ENCODE results near the gene STK10. TPM values are rescaled to one million over a fixed set of nuclear protein-coding genes. Genes with fewer than 3 reads are reported as not detected.
A peak's percentile ranks its signal among the peaks of the same experiment; 100 is the strongest.

The STK10 gene
- total RNA-seq, 4 donors from 2014 or later: 14.1 to 30.4 (median 19.4) TPM

DNA sequence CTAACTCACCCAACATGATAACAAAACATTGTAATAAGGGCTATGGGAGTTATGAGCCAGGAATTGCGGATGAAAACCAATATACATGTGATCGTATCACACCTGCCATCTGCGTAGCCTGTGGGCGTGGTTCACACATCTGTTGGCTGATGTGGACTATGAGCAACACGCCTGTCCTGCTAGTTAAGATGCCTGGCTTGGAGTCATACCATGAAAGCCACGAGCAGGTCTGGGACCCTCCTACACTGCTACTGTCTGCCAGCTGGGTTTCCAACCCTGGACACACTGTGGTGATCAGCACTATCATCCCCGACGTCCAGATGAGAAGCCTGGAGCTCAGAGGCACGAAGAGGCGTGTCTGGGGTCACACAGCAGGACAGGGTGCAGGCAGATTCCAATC, 40.2 kb downstream of the STK10 start:
- Histone ChIP-seq H3K36me3 (peaks cover 0 to 25% of the 10 kb centered on the region in 2 donors), H3K27ac (no peak overlapping the region), H3K27me3 (no peaks in the 10 kb centered on the region), H3K4me1 (peaks cover 0 to 24% (median 0%) of the 10 kb centered on the region in 3 donors), H3K9me3 (no peaks in the 10 kb centered on the region), H3K4me3 (no peak overlapping the region)
- no CpG with 5 or more reads among the region's 10 CpGs for WGBS, 2 donors (ENCODE audit: low coverage in 1 of 2)
- ATAC-seq: no peak
- no peak for TF ChIP-seq CTCF (IDR thresholded peaks at IDR 0.05)
- no peak for TF ChIP-seq EP300 (IDR thresholded peaks at IDR 0.05)
- TF ChIP-seq POLR2A (IDR thresholded peaks at IDR 0.05): no peak
- no peak for TF ChIP-seq POLR2AphosphoS5 (IDR thresholded peaks at IDR 0.05)

- no peaks in the 10 kb centered on the region for H3K9me3 ChIP-seq
- H3K4me3 ChIP-seq: no peak overlapping the region
- no peak for TF ChIP-seq POLR2A (IDR thresholded peaks at IDR 0.05)
- no peak for TF ChIP-seq POLR2AphosphoS5 (IDR thresholded peaks at IDR 0.05)
- TF ChIP-seq EP300 (IDR thresholded peaks at IDR 0.05): no peak
- TF ChIP-seq CTCF (IDR thresholded peaks at IDR 0.05): no peak
- peaks cover 0 to 19% of the 10 kb centered on the region in 2 donors for H3K36me3 ChIP-seq
- no peak overlapping the region for H3K27ac ChIP-seq
- H3K27me3 ChIP-seq: no peaks in the 10 kb centered on the region
- WGBS, 2 donors (ENCODE audit: low coverage in 1 of 2): 85 to 96% methylated on average over 6 to 8 of the region's 9 CpGs
- no peak for ATAC-seq
- H3K4me1 ChIP-seq: peaks cover 0 to 24% (median 0%) of the 10 kb centered on the region in 3 donors
Observed at GRCh38 chr5:172146748-172147092, 41.3 kb downstream of the STK10 start.

GRCh38 chr5:172145870-172146747, 41.9 kb downstream of the STK10 start:
- H3K9me3 ChIP-seq: no peaks in the 10 kb centered on the region
- no peaks in the 10 kb centered on the region for H3K27me3 ChIP-seq
- 84 to 86% methylated on average over 4 to 18 of the region's 21 CpGs for WGBS, 2 donors (ENCODE audit: low coverage in 1 of 2)
- peaks cover 0 to 14% of the 10 kb centered on the region in 2 donors for H3K36me3 ChIP-seq
- peaks cover 0 to 21% (median 0%) of the 10 kb centered on the region in 3 donors for H3K4me1 ChIP-seq
- no peak for TF ChIP-seq EP300 (IDR thresholded peaks at IDR 0.05)
- no peak for TF ChIP-seq CTCF (IDR thresholded peaks at IDR 0.05)
- TF ChIP-seq POLR2AphosphoS5 (IDR thresholded peaks at IDR 0.05): no peak
- TF ChIP-seq POLR2A (IDR thresholded peaks at IDR 0.05): no peak
- no peak for ATAC-seq
- H3K27ac ChIP-seq: no peak overlapping the region
- no peak overlapping the region for H3K4me3 ChIP-seq

GRCh38 chr5:172144931-172145869, 42.8 kb downstream of the STK10 start:
- peaks cover 0 to 14% of the 10 kb centered on the region in 2 donors for H3K36me3 ChIP-seq
- no peak overlapping the region for H3K4me3 ChIP-seq
- peak overlapping the region in 3 of 4 donors; percentile 22 to 55 (median 37) for H3K27ac ChIP-seq
- no peak for TF ChIP-seq POLR2A (IDR thresholded peaks at IDR 0.05)
- TF ChIP-seq POLR2AphosphoS5 (IDR thresholded peaks at IDR 0.05): no peak
- TF ChIP-seq EP300 (IDR thresholded peaks at IDR 0.05): no peak
- TF ChIP-seq CTCF (IDR thresholded peaks at IDR 0.05): no peak
- H3K27me3 ChIP-seq: no peaks in the 10 kb centered on the region
- peaks cover 0 to 15% (median 0%) of the 10 kb centered on the region in 3 donors for H3K4me1 ChIP-seq
- H3K9me3 ChIP-seq: no peaks in the 10 kb centered on the region
- no peak for ATAC-seq
- 80% methylated on average over 1 to 2 of the region's 15 CpGs for WGBS, 2 donors (ENCODE audit: low coverage in 1 of 2)
